Coronary artery (tissue), 2 donors: Measurements from ENCODE around the gene PTPRN.

Experiments used
- DNase-seq: peaks from one replicate; pipeline ENCODE4 v3.0.0-alpha.2; 2017; ENCODE audit warnings: low spot score
- H3K27ac ChIP-seq, 2 donors: fragments of 200-600 bp; sonication (generic); one replicate each; pipeline ENCODE4 v1.5.1; 2016 to 2019
- H3K4me3 ChIP-seq: fragments of 200-600 bp; sonication (generic); 2 replicates; pipeline ENCODE4 v1.5.1; 2016; ENCODE audit warnings: mild to moderate bottlenecking, moderate library complexity
- TF ChIP-seq, protein P1 (sequence below): fragments of 200-600 bp; sonication (generic); IDR thresholded peaks from one replicate; pipeline ENCODE4 v1.5.1; 2019; ENCODE audit warnings: antibody characterized with exemption

Gene PTPRN

GRCh38 chr2:219253753-219254589 is 55.2 kb downstream of the PTPRN start, which contains the start of gene TUBA4A:
TUBA4A (minus strand) TSS chr2:219253918; CDS start chr2:219253858, 60 bp downstream.
- H3K27ac ChIP-seq = peak within 1 kb of the TSS; percentile 76 to 92
- peak; percentile 90 for DNase-seq
- TF ChIP-seq, protein P1, sequence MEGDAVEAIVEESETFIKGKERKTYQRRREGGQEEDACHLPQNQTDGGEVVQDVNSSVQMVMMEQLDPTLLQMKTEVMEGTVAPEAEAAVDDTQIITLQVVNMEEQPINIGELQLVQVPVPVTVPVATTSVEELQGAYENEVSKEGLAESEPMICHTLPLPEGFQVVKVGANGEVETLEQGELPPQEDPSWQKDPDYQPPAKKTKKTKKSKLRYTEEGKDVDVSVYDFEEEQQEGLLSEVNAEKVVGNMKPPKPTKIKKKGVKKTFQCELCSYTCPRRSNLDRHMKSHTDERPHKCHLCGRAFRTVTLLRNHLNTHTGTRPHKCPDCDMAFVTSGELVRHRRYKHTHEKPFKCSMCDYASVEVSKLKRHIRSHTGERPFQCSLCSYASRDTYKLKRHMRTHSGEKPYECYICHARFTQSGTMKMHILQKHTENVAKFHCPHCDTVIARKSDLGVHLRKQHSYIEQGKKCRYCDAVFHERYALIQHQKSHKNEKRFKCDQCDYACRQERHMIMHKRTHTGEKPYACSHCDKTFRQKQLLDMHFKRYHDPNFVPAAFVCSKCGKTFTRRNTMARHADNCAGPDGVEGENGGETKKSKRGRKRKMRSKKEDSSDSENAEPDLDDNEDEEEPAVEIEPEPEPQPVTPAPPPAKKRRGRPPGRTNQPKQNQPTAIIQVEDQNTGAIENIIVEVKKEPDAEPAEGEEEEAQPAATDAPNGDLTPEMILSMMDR = no peak
- H3K4me3 ChIP-seq = peak within 1 kb of the TSS; percentile 87

DNA sequence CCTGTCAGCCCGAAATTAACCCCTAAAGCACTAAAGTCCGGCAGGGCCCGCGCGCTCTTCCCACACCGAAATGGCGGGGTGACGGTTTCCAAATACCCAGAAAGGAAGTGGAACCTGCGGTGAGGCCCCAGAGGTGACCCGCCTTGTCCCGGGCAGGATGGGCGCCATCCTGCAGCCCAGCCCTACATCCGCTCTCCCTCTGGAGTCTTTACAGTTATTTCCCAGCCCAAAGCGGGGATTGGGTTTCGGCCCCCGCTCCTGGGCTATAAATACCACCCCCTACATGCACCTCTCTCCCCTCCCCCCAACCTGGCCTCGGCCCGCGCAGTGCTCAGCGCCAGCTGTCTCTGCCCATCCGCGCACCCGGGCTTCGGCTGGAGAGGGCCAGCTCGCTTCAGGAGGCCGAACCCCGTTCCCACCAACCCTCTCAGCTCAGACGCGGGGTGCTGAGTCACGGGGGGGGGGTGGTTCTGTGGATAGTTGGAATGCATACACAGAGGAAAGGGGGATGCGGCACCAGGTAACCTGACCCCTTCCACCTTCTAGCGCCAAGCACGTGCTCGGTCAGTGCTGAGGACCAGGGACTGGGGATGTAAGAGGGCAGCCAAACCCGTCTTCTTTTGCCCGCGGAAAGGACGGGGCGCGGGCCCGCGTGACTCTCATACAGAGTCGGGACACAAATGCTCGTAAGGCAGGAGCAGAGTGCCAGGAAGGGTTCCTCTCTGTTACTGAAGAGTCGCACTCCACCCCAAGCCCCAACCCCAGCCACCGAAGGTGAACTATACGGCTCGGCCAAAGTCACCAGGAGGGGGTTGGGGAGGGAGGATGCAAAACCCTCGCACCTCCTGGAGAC is 56.1 kb downstream of the PTPRN start, which contains the start of gene TUBA4B:
Gene TUBA4B, plus strand, starts transcription at position 344 of the 853 bp plus-strand sequence. Its CDS starts 165 bp downstream, at position 509.
- TF ChIP-seq, protein P1 = no peak
- DNase-seq = peak; percentile 84
- H3K27ac ChIP-seq = peak within 1 kb of the TSS; percentile 76 to 92
- peak within 1 kb of the TSS; percentile 87 for H3K4me3 ChIP-seq

DNA sequence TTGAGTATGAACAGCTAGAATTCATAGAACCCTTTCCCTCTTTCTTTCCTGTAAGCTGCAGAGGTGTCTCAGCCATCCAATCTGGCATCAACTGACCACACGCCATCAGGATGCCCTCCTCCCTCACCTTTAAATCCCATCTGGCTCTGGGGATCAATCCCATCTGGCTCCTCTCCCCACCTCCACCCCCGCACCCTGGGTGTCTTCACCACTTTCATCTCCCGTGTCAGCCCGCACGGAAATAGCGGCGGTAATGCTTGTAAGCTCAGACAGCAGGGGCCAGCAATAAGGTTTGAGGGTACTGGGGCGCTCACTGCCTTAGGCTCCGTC is 56.7 kb downstream of the PTPRN start:
- no peak for DNase-seq
- TF ChIP-seq, protein P1 = no peak
- peak overlapping the region; percentile 87 for H3K4me3 ChIP-seq
- H3K27ac ChIP-seq = peak overlapping the region; percentile 76 to 92

DNA sequence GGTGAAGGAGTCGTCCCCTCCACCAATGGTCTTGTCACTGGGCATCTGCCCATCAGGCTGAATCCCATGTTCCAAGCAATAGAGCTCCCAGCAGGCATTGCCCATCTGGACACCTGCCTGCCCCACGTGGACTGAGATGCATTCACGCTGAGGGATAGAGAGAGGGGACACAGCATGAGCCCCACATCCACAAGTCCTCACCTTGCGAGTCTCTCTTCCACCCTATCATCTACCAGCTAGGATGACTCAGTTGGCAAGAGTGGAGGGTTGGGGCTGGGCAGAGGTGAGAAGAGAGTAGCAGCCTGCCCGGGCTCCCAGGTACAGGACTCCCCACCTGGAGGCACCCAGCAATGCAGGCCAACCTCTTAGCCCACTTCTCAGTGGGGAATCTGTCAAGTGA is 57.1 kb downstream of the PTPRN start:
- no peak for DNase-seq
- H3K4me3 ChIP-seq = peak overlapping the region; percentile 87
- TF ChIP-seq, protein P1 = no peak
- H3K27ac ChIP-seq = peak overlapping the region; percentile 76 to 92

- TF ChIP-seq, protein P1 = no peak
- DNase-seq = no peak
- Histone ChIP-seq H3K4me3 (peak overlapping the region; percentile 87), H3K27ac (peak overlapping the region; percentile 76 to 92)
Measured at GRCh38 chr2:219251656-219252055, 57.5 kb downstream of the PTPRN start.

- TF ChIP-seq, protein P1 = no peak
- no peak for DNase-seq
- H3K27ac ChIP-seq = peak overlapping the region; percentile 84 to 92
- H3K4me3 ChIP-seq = peak overlapping the region; percentile 34
Measured at GRCh38 chr2:219250049-219250781, 59.0 kb downstream of the PTPRN start.
